ENCODE measurements around the gene GRIK1. TPM values are rescaled to one million over a fixed set of nuclear protein-coding genes. Genes with fewer than 3 reads are reported as not detected.

The GRIK1 gene
- total and polyA plus RNA-seq, 2 donors (not counting 1 experiment from before 2014, with no cell fraction given) = not detected

DNA sequence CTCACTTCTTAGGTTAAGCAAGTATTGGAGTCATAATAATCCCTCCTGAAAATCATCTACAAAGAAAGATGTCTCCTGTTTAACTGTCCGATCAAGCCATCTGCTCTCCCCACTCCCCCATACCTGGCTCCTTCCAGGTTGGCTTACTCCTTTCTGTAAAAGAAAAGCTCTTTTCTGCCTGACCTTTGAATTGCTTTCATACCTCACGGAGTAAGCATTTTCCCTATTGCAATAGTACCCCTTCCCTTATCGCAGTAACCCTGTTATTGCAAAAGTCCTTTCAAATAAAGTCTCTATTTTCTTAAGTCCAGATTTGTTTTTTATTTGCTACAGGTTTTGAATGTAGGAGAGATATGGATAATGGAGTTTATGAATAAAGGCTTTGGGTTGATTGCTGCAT is 150.4 kb downstream of the GRIK1 start:
- H3K9me3 ChIP-seq (ENCODE audit: control extremely low read depth in 1 of 3, control insufficient read depth in 2 of 3, insufficient read depth in 1 of 3, low read length in 2 of 3) = no peaks in the 10 kb centered on the region
- H3K4me3 ChIP-seq (ENCODE audit: control extremely low read depth in 1 of 5, extremely low read depth in 1 of 5, insufficient read depth in 1 of 5, low read depth in 2 of 5, low read length in 4 of 5) = no peak overlapping the region
- no peaks in the 10 kb centered on the region for H3K4me1 ChIP-seq (ENCODE audit: control insufficient read depth in 2 of 2, insufficient read depth in 2 of 2, low read length in 2 of 2)
- ChIA-PET CTCF (no interaction called here), POLR2A (no interaction called here)
- ATAC-seq (ENCODE audit: low read depth) = no peak
- no peak overlapping the region for H3K27ac ChIP-seq (ENCODE audit: low read length in 2 of 2)
- no peak overlapping the region for H2AFZ ChIP-seq (ENCODE audit: insufficient read depth, low read depth, low read length, poor library complexity, severe bottlenecking)
- H3K4me2 ChIP-seq (replicated peaks; ENCODE audit: low read depth, low read length, poor library complexity, severe bottlenecking) = no peak overlapping the region
- H3K9ac ChIP-seq (ENCODE audit: low read length) = no peak overlapping the region
- Mint-ChIP-seq H3K4me1 (no peaks in the 10 kb centered on the region), H3K9me3 (ENCODE audit: insufficient read depth) (no peaks in the 10 kb centered on the region), H3K4me3 (no peak overlapping the region), H3K27me3 (no peaks in the 10 kb centered on the region), H3K27ac (no peak overlapping the region)
- no peak for DNase-seq
- H3K36me3 ChIP-seq (replicated peaks in 1 of 2; ENCODE audit: control extremely low read depth in 1 of 2, control insufficient read depth in 1 of 2, extremely low read depth in 1 of 2, insufficient read depth in 2 of 2, low read length in 1 of 2) = no peaks in the 10 kb centered on the region
- intact Hi-C loops (cut with micrococcal nuclease) = no loop called here
- no peaks in the 10 kb centered on the region for H3K27me3 ChIP-seq (replicated peaks in 1 of 4; ENCODE audit: control extremely low read depth in 1 of 4, control insufficient read depth in 3 of 4, insufficient read depth in 4 of 4, low read length in 3 of 4)
- WGBS (ENCODE audit: insufficient coverage) = 100% methylated on average over 1 of the region's 3 CpGs
- no peaks in the 10 kb centered on the region for H3K79me2 ChIP-seq (ENCODE audit: control insufficient read depth, insufficient read depth, low read length)
- no peaks in the 10 kb centered on the region for H4K20me1 ChIP-seq (ENCODE audit: control insufficient read depth, insufficient read depth, low read length, poor library complexity, severe bottlenecking)
- TF ChIP-seq, protein P1, sequence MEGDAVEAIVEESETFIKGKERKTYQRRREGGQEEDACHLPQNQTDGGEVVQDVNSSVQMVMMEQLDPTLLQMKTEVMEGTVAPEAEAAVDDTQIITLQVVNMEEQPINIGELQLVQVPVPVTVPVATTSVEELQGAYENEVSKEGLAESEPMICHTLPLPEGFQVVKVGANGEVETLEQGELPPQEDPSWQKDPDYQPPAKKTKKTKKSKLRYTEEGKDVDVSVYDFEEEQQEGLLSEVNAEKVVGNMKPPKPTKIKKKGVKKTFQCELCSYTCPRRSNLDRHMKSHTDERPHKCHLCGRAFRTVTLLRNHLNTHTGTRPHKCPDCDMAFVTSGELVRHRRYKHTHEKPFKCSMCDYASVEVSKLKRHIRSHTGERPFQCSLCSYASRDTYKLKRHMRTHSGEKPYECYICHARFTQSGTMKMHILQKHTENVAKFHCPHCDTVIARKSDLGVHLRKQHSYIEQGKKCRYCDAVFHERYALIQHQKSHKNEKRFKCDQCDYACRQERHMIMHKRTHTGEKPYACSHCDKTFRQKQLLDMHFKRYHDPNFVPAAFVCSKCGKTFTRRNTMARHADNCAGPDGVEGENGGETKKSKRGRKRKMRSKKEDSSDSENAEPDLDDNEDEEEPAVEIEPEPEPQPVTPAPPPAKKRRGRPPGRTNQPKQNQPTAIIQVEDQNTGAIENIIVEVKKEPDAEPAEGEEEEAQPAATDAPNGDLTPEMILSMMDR (IDR thresholded peaks at IDR 0.05) = no peak
- TF ChIP-seq EZH2 (IDR thresholded peaks at IDR 0.05; ENCODE audit: borderline replicate concordance, insufficient read depth, low read depth, low read length, poor library complexity, severe bottlenecking) = no peak

- intact Hi-C loops (cut with micrococcal nuclease) = no loop called here
- no peaks in the 10 kb centered on the region for H4K20me1 ChIP-seq (ENCODE audit: control insufficient read depth, insufficient read depth, low read length, poor library complexity, severe bottlenecking)
- H3K9me3 ChIP-seq (ENCODE audit: control extremely low read depth in 1 of 3, control insufficient read depth in 2 of 3, insufficient read depth in 1 of 3, low read length in 2 of 3) = no peaks in the 10 kb centered on the region
- Mint-ChIP-seq H3K27me3 (no peaks in the 10 kb centered on the region), H3K4me3 (no peak overlapping the region), H3K27ac (no peak overlapping the region), H3K4me1 (no peaks in the 10 kb centered on the region), H3K9me3 (ENCODE audit: insufficient read depth) (no peaks in the 10 kb centered on the region)
- H3K4me1 ChIP-seq (ENCODE audit: control insufficient read depth in 2 of 2, insufficient read depth in 2 of 2, low read length in 2 of 2) = no peaks in the 10 kb centered on the region
- H3K9ac ChIP-seq (ENCODE audit: low read length) = no peak overlapping the region
- H3K79me2 ChIP-seq (ENCODE audit: control insufficient read depth, insufficient read depth, low read length) = no peaks in the 10 kb centered on the region
- no peak overlapping the region for H3K4me3 ChIP-seq (ENCODE audit: control extremely low read depth in 1 of 5, extremely low read depth in 1 of 5, insufficient read depth in 1 of 5, low read depth in 2 of 5, low read length in 4 of 5)
- no peak overlapping the region for H3K4me2 ChIP-seq (replicated peaks; ENCODE audit: low read depth, low read length, poor library complexity, severe bottlenecking)
- 80% methylated on average over 1 of the region's 2 CpGs for WGBS (ENCODE audit: insufficient coverage)
- ChIA-PET CTCF (no interaction called here), POLR2A (no interaction called here)
- no peak overlapping the region for H3K27ac ChIP-seq (ENCODE audit: low read length in 2 of 2)
- H3K27me3 ChIP-seq (replicated peaks in 1 of 4; ENCODE audit: control extremely low read depth in 1 of 4, control insufficient read depth in 3 of 4, insufficient read depth in 4 of 4, low read length in 3 of 4) = no peaks in the 10 kb centered on the region
- H3K36me3 ChIP-seq (replicated peaks in 1 of 2; ENCODE audit: control extremely low read depth in 1 of 2, control insufficient read depth in 1 of 2, extremely low read depth in 1 of 2, insufficient read depth in 2 of 2, low read length in 1 of 2) = no peaks in the 10 kb centered on the region
- no peak overlapping the region for H2AFZ ChIP-seq (ENCODE audit: insufficient read depth, low read depth, low read length, poor library complexity, severe bottlenecking)
- TF ChIP-seq, protein P1 (IDR thresholded peaks at IDR 0.05) = no peak
- TF ChIP-seq EZH2 (IDR thresholded peaks at IDR 0.05; ENCODE audit: borderline replicate concordance, insufficient read depth, low read depth, low read length, poor library complexity, severe bottlenecking) = no peak
- ATAC-seq (ENCODE audit: low read depth) (no peak), DNase-seq (no peak)
Observed at GRCh38 chr21:29788752-29789151, 151.0 kb downstream of the GRIK1 start.
